ENCODE data around the gene POLR3E. TPM values are rescaled to one million over a fixed set of nuclear protein-coding genes. Genes with fewer than 3 reads are reported as not detected.

Gene POLR3E
- total RNA-seq, 4 donors from 2014 or later, result 23.2 to 107 (median 46.0) TPM

GRCh38 chr16:22282254-22282892 is 14.8 kb upstream of the POLR3E start:
- in situ Hi-C loops (cut with MboI; ENCODE audit: low pct_ligation_motif_present in 1 of 4, low pct_unique_long_range_greater_than_20kb in 1 of 4, low sequenced_read_pairs in 3 of 4), result loop anchor here in 2 of 4 donors (25.0 kb wide), 2 partner anchors 270 to 295 kb away; partner anchors contain the start of genes MOSMO (in 1 of the 2) and PDZD9 (in 1 of the 2)
- H3K4me1 ChIP-seq, result no peaks in the 10 kb centered on the region
- H3K9me3 ChIP-seq, result no peaks in the 10 kb centered on the region
- 88 to 96% methylated on average over 4 to 5 of the region's 5 CpGs for WGBS, 2 donors (ENCODE audit: low coverage in 1 of 2)
- DNase-seq, result no peak
- intact Hi-C loops (cut with DNase I; ENCODE audit: low total_unique reads), result no loop called here
- H3K27ac ChIP-seq, result no peak overlapping the region
- H3K36me3 ChIP-seq, result peaks cover 0 to 34% (median 16%) of the 10 kb centered on the region in 4 donors
- no peak for TF ChIP-seq EP300 (IDR thresholded peaks at IDR 0.05; ENCODE audit: low read depth)
- no peaks in the 10 kb centered on the region for H3K27me3 ChIP-seq
- H3K4me3 ChIP-seq, result no peak overlapping the region

GRCh38 chr16:22284637-22285036 is 12.6 kb upstream of the POLR3E start:
- no peak overlapping the region for H3K4me3 ChIP-seq
- intact Hi-C loops (cut with DNase I; ENCODE audit: low total_unique reads), result no loop called here
- no peaks in the 10 kb centered on the region for H3K27me3 ChIP-seq
- TF ChIP-seq CTCF (IDR thresholded peaks at IDR 0.05), result no peak
- no peak for TF ChIP-seq EP300 (IDR thresholded peaks at IDR 0.05; ENCODE audit: low read depth)
- no peak for TF ChIP-seq POLR2AphosphoS5 (IDR thresholded peaks at IDR 0.05)
- no peak for TF ChIP-seq POLR2A (IDR thresholded peaks at IDR 0.05)
- H3K9me3 ChIP-seq, result no peaks in the 10 kb centered on the region
- WGBS, 2 donors (ENCODE audit: low coverage in 1 of 2), result 92 to 94% methylated on average over 7 to 9 of the region's 9 CpGs
- H3K27ac ChIP-seq, result no peak overlapping the region
- no peak for DNase-seq
- H3K4me1 ChIP-seq, result no peaks in the 10 kb centered on the region
- in situ Hi-C loops (cut with MboI; ENCODE audit: low pct_ligation_motif_present in 1 of 4, low pct_unique_long_range_greater_than_20kb in 1 of 4, low sequenced_read_pairs in 3 of 4), result loop anchor here in 2 of 4 donors (25.0 kb wide), 2 partner anchors 272 to 297 kb away; partner anchors contain the start of genes MOSMO (in 1 of the 2) and PDZD9 (in 1 of the 2)
- H3K36me3 ChIP-seq, result peaks cover 0 to 34% (median 16%) of the 10 kb centered on the region in 4 donors

- no peak for DNase-seq
- no peaks in the 10 kb centered on the region for H3K27me3 ChIP-seq
- in situ Hi-C loops (cut with MboI; ENCODE audit: low pct_ligation_motif_present in 1 of 4, low pct_unique_long_range_greater_than_20kb in 1 of 4, low sequenced_read_pairs in 3 of 4) (loop anchor here in 2 of 4 donors (25.0 kb wide), 2 partner anchors 273 to 298 kb away; partner anchors contain the start of genes MOSMO (in 1 of the 2) and PDZD9 (in 1 of the 2)), intact Hi-C loops (cut with DNase I; ENCODE audit: low total_unique reads) (no loop called here)
- H3K4me1 ChIP-seq, result no peaks in the 10 kb centered on the region
- H3K36me3 ChIP-seq, result peaks cover 0 to 34% (median 16%) of the 10 kb centered on the region in 4 donors
- TF ChIP-seq POLR2AphosphoS5 (IDR thresholded peaks at IDR 0.05) (no peak), POLR2A (IDR thresholded peaks at IDR 0.05) (no peak), EP300 (IDR thresholded peaks at IDR 0.05; ENCODE audit: low read depth) (no peak), CTCF (IDR thresholded peaks at IDR 0.05) (no peak)
- no peak overlapping the region for H3K27ac ChIP-seq
- no peaks in the 10 kb centered on the region for H3K9me3 ChIP-seq
- H3K4me3 ChIP-seq, result no peak overlapping the region
- WGBS, 2 donors (ENCODE audit: low coverage in 1 of 2), result 74 to 91% methylated on average over 5 to 6 of the region's 6 CpGs
Observed at GRCh38 chr16:22285080-22285479, 12.1 kb upstream of the POLR3E start.

- WGBS, 2 donors (ENCODE audit: low coverage in 1 of 2), result 83 to 89% methylated on average over 4 to 5 of the region's 5 CpGs
- intact Hi-C loops (cut with DNase I; ENCODE audit: low total_unique reads) (no loop called here), in situ Hi-C loops (cut with MboI; ENCODE audit: low pct_ligation_motif_present in 1 of 4, low pct_unique_long_range_greater_than_20kb in 1 of 4, low sequenced_read_pairs in 3 of 4) (loop anchor here in 3 of 4 donors (10.0 to 25.0 kb wide), 4 partner anchors 86 to 304 kb away; partner anchors contain the start of genes EEF2K (in 1 of the 3), MOSMO (in 1 of the 3) and PDZD9 (in 1 of the 3))
- no peaks in the 10 kb centered on the region for H3K27me3 ChIP-seq
- H3K36me3 ChIP-seq, result no peaks in the 10 kb centered on the region
- no peaks in the 10 kb centered on the region for H3K9me3 ChIP-seq
- TF ChIP-seq EP300 (IDR thresholded peaks at IDR 0.05; ENCODE audit: low read depth), result no peak
- no peak overlapping the region for H3K27ac ChIP-seq
- no peak overlapping the region for H3K4me3 ChIP-seq
- no peak for DNase-seq
- peaks cover 0 to 1% (median under 1%) of the 10 kb centered on the region in 4 donors for H3K4me1 ChIP-seq
Observed at GRCh38 chr16:22291020-22291419, 6.2 kb upstream of the POLR3E start.

GRCh38 chr16:22291860-22292318 is 5.3 kb upstream of the POLR3E start:
- H3K36me3 ChIP-seq, result no peaks in the 10 kb centered on the region
- no peaks in the 10 kb centered on the region for H3K27me3 ChIP-seq
- H3K4me3 ChIP-seq, result no peak overlapping the region
- intact Hi-C loops (cut with DNase I; ENCODE audit: low total_unique reads) (no loop called here), in situ Hi-C loops (cut with MboI; ENCODE audit: low pct_ligation_motif_present in 1 of 4, low pct_unique_long_range_greater_than_20kb in 1 of 4, low sequenced_read_pairs in 3 of 4) (loop anchor here in 3 of 4 donors (10.0 to 25.0 kb wide), 4 partner anchors 87 to 305 kb away; partner anchors contain the start of genes EEF2K (in 1 of the 3), MOSMO (in 1 of the 3) and PDZD9 (in 1 of the 3))
- no peak overlapping the region for H3K27ac ChIP-seq
- TF ChIP-seq POLR2AphosphoS5 (IDR thresholded peaks at IDR 0.05), result no peak
- H3K4me1 ChIP-seq, result peaks cover 0 to 7% (median 3%) of the 10 kb centered on the region in 4 donors
- no peaks in the 10 kb centered on the region for H3K9me3 ChIP-seq
- WGBS, 2 donors (ENCODE audit: low coverage in 1 of 2), result 82 to 92% methylated on average over 2 to 4 of the region's 4 CpGs
- DNase-seq, result no peak

Measured in transverse colon (tissue), 4 donors.